B cell (primary cell): ENCODE results near the gene GPR176. TPM values are rescaled to one million over a fixed set of nuclear protein-coding genes. Genes with fewer than 3 reads are reported as not detected.

Source experiments
- ATAC-seq: fragments of 200-7000 bp; cut with Tn5 transposase; one replicate; pipeline ENCODE4 v1.10.0; 2021; ENCODE audit warnings: low read depth, mild to moderate bottlenecking, moderate number of reproducible peaks, moderate library complexity
- CTCF ChIA-PET: fragments of 350-600 bp; sonication (Branson Sonifier 250); formaldehyde crosslinking; loops from one replicate; lab custom pipeline; 2021; ENCODE audit warnings: antibody characterized with exemption, inconsistent platforms; lab: Charles Lee
- POLR2A ChIA-PET: fragments of 350-600 bp; sonication (Branson Sonifier 250); formaldehyde crosslinking; loops from one replicate; lab custom pipeline; 2021; ENCODE audit warnings: antibody characterized with exemption; lab: Charles Lee
- DNase-seq: peaks from one replicate; pipeline ENCODE4 v3.0.0; 2013
- H2AFZ ChIP-seq: 2 replicates; pipeline ENCODE4 v1.6.1; 2012; ENCODE audit warnings: mild to moderate bottlenecking, low read depth, low read length; ENCODE audit not compliant: insufficient read depth, poor library complexity, severe bottlenecking
- H3K27ac ChIP-seq, 2 donors: 1 replicate in 1 of 2; 2 replicates in 1 of 2; pipeline ENCODE4 v1.5.1; 2012 to 2013; ENCODE audit warnings: low read length in 2 of 2, mild to moderate bottlenecking in 2 of 2, moderate library complexity in 1 of 2
- H3K27me3 ChIP-seq, 4 experiments: fragments of 200-600 bp in 1 of 4; sonication (generic) in 1 of 4; replicated peaks in 1 of 4; 1 replicate in 2 of 4; 2 replicates in 2 of 4; pipeline versions ENCODE4 v1.6.1 to v1.7.0; 2013 to 2016; ENCODE audit warnings: low read length in 3 of 4, mild to moderate bottlenecking in 2 of 4, mixed read lengths in 1 of 4, moderate library complexity in 1 of 4; ENCODE audit not compliant: insufficient read depth in 4 of 4, control insufficient read depth in 3 of 4; ENCODE audit errors: control extremely low read depth in 1 of 4
- H3K36me3 ChIP-seq, 2 experiments: replicated peaks in 1 of 2; 1 replicate in 1 of 2; 2 replicates in 1 of 2; pipeline versions ENCODE4 v1.6.1 to v1.7.1; 2013; ENCODE audit warnings: low read length in 1 of 2; ENCODE audit not compliant: insufficient read depth in 2 of 2, control insufficient read depth in 1 of 2; ENCODE audit errors: control extremely low read depth in 1 of 2, extremely low read depth in 1 of 2
- H3K4me1 ChIP-seq, 2 donors: fragments of 200-600 bp in 1 of 2; sonication (generic) in 1 of 2; 1 replicate in 1 of 2; 2 replicates in 1 of 2; pipeline versions ENCODE4 v1.5.1 to v1.6.1; 2013 to 2017; ENCODE audit warnings: low read length in 2 of 2; ENCODE audit not compliant: control insufficient read depth in 2 of 2, insufficient read depth in 2 of 2
- H3K4me2 ChIP-seq: replicated peaks from 2 replicates; pipeline ENCODE3; 2012; ENCODE audit warnings: mild to moderate bottlenecking, low read depth, low read length; ENCODE audit not compliant: poor library complexity, severe bottlenecking
- H3K4me3 ChIP-seq, 5 experiments: fragments of 200-600 bp in 1 of 5; sonication (generic) in 1 of 5; 1 replicate in 3 of 5; 2 replicates in 2 of 5; pipeline versions ENCODE4 v1.5.1 to v1.7.0; 2011 to 2016; ENCODE audit warnings: low read length in 4 of 5, mild to moderate bottlenecking in 4 of 5, low read depth in 2 of 5, control low read depth in 1 of 5, moderate library complexity in 1 of 5; ENCODE audit not compliant: insufficient read depth in 1 of 5; ENCODE audit errors: control extremely low read depth in 1 of 5, extremely low read depth in 1 of 5
- H3K79me2 ChIP-seq: fragments of 200-600 bp; sonication (generic); one replicate; pipeline ENCODE4 v1.6.0; 2016; ENCODE audit warnings: low read length; ENCODE audit not compliant: control insufficient read depth, insufficient read depth
- H3K9ac ChIP-seq: fragments of 200-600 bp; sonication (generic); 2 replicates; pipeline ENCODE4 v1.6.1; 2017; ENCODE audit warnings: mild to moderate bottlenecking, low read length, moderate library complexity
- H3K9me3 ChIP-seq, 3 donors: one replicate each; pipeline versions ENCODE4 v1.6.1 to v1.7.1; 2013; ENCODE audit warnings: low read length in 2 of 3; ENCODE audit not compliant: control insufficient read depth in 2 of 3, insufficient read depth in 1 of 3; ENCODE audit errors: control extremely low read depth in 1 of 3
- H4K20me1 ChIP-seq: 2 replicates; pipeline ENCODE4 v1.6.0; 2012; ENCODE audit warnings: mild to moderate bottlenecking, low read length; ENCODE audit not compliant: insufficient read depth, control insufficient read depth, poor library complexity, severe bottlenecking
- H3K27ac Mint-ChIP-seq: one replicate; pipeline ENCODE4 v1.8.0; 2021; ENCODE audit warnings: mixed read lengths
- H3K27me3 Mint-ChIP-seq: one replicate; pipeline ENCODE4 v1.8.0; 2021; ENCODE audit warnings: mixed read lengths
- H3K4me1 Mint-ChIP-seq: one replicate; pipeline ENCODE4 v1.8.0; 2021; ENCODE audit warnings: mixed read lengths
- H3K4me3 Mint-ChIP-seq: one replicate; pipeline ENCODE4 v1.8.0; 2021; ENCODE audit warnings: mixed read lengths
- H3K9me3 Mint-ChIP-seq: one replicate; pipeline ENCODE4 v1.8.0; 2022; ENCODE audit warnings: mixed read lengths; ENCODE audit not compliant: insufficient read depth
- EZH2 ChIP-seq: IDR thresholded peaks from 2 replicates; pipeline ENCODE4 v1.6.1; 2012; ENCODE audit warnings: borderline replicate concordance, low read depth, mild to moderate bottlenecking, moderate library complexity, low read length; ENCODE audit not compliant: insufficient read depth, poor library complexity, severe bottlenecking
- WGBS: methylation state at CpG from one replicate; pipeline ENCODE4 v1.1.5; 2013; ENCODE audit warnings: missing lambda C conversion rate; ENCODE audit not compliant: insufficient coverage; 5-methylcytosine and 5-hydroxymethylcytosine counted together
- intact Hi-C: fragments of 100-400 bp; cut with micrococcal nuclease; formaldehyde crosslinking; loops from one replicate; pipeline ENCODE4 v1.10.0; 2022
- polyA plus RNA-seq: library from polyadenylated mRNA; depleted of rRNA; stranded (reverse); fragments of >200 nt; gene quantifications from 2 replicates; pipeline ENCODE4 v1.2.3, GENCODE V29; 2012
- total RNA-seq, 2 donors: library from RNA; stranded (reverse); fragments of 120-200 nt in 1 of 2; gene quantifications; 1 replicate in 1 of 2; 2 replicates in 1 of 2; pipeline versions ENCODE4 v1.2.3 to v1.2.4, GENCODE V29; 2013 to 2022
- TF ChIP-seq, protein P1 (sequence below): fragments of 200-600 bp; IDR thresholded peaks from one replicate; pipeline ENCODE4 v1.8.0; 2022; ENCODE audit warnings: antibody characterized with exemption, mild to moderate bottlenecking

The GPR176 gene
- total and polyA plus RNA-seq, 2 donors (not counting 1 experiment from before 2014, with no cell fraction given): 0.07 to 0.30 TPM

DNA sequence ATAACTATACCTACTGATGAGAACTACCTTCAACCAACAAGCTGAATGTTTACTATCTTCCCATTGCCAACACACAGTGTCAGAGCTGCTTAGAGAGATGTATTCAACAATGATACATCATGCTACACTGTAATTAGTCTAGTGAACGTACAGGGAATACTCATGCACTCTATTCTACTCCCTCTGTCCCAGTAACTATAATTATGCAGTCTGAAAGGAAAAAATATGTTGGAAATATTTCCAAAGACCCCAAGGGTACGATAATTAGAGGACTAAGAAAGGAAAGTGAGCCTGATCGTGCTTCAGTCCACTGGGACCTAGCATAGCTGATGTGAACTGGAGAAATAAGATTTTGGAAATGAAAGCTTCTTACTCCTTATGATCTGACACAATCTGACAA lies 100.5 kb downstream of the GPR176 start:
- intact Hi-C loops: no loop called here
- H2AFZ ChIP-seq: no peak overlapping the region
- ChIA-PET CTCF (no interaction called here), POLR2A (no interaction called here)
- Mint-ChIP-seq H3K27me3 (peaks cover 13% of the 10 kb centered on the region), H3K4me3 (no peak overlapping the region), H3K4me1 (no peaks in the 10 kb centered on the region), H3K27ac (no peak overlapping the region), H3K9me3 (no peaks in the 10 kb centered on the region)
- no CpG with 5 or more reads among the region's 3 CpGs for WGBS
- H3K4me2 ChIP-seq: no peak overlapping the region
- no peak for TF ChIP-seq EZH2
- H3K4me1 ChIP-seq: no peaks in the 10 kb centered on the region
- no peak overlapping the region for H3K9ac ChIP-seq
- no peak overlapping the region for H3K4me3 ChIP-seq
- no peaks in the 10 kb centered on the region for H3K36me3 ChIP-seq
- ATAC-seq: no peak
- H3K27ac ChIP-seq: no peak overlapping the region
- peaks cover 0 to 3% (median 0%) of the 10 kb centered on the region in 4 experiments for H3K27me3 ChIP-seq
- no peaks in the 10 kb centered on the region for H3K9me3 ChIP-seq
- DNase-seq: no peak
- no peaks in the 10 kb centered on the region for H4K20me1 ChIP-seq
- H3K79me2 ChIP-seq: no peaks in the 10 kb centered on the region

DNA sequence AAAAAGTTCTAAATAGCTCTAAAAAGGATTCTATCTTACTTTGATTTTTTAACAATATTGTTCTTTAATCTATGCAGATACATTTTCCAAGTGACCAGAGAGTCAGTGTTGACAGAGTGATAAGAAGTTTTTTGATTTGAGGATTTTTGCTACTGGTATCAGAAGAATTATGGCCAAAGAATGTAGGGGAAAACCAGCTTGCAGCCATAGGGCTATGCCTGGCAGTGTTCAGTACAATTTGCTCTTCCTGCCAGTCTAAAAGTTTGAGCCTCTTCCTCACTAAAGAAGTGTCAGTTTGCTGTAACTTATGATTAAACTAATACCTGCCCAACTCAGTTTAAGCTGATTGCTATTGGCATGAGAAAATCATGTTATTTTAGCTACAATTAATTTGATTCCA lies 102.2 kb downstream of the GPR176 start:
- Mint-ChIP-seq H3K4me1 (no peaks in the 10 kb centered on the region), H3K27ac (no peak overlapping the region), H3K9me3 (no peaks in the 10 kb centered on the region), H3K4me3 (no peak overlapping the region), H3K27me3 (peaks cover 12% of the 10 kb centered on the region)
- no peaks in the 10 kb centered on the region for H3K79me2 ChIP-seq
- H3K4me2 ChIP-seq: no peak overlapping the region
- no peaks in the 10 kb centered on the region for H3K36me3 ChIP-seq
- no peak for TF ChIP-seq EZH2
- TF ChIP-seq, protein P1, sequence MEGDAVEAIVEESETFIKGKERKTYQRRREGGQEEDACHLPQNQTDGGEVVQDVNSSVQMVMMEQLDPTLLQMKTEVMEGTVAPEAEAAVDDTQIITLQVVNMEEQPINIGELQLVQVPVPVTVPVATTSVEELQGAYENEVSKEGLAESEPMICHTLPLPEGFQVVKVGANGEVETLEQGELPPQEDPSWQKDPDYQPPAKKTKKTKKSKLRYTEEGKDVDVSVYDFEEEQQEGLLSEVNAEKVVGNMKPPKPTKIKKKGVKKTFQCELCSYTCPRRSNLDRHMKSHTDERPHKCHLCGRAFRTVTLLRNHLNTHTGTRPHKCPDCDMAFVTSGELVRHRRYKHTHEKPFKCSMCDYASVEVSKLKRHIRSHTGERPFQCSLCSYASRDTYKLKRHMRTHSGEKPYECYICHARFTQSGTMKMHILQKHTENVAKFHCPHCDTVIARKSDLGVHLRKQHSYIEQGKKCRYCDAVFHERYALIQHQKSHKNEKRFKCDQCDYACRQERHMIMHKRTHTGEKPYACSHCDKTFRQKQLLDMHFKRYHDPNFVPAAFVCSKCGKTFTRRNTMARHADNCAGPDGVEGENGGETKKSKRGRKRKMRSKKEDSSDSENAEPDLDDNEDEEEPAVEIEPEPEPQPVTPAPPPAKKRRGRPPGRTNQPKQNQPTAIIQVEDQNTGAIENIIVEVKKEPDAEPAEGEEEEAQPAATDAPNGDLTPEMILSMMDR: no peak
- intact Hi-C loops: no loop called here
- H4K20me1 ChIP-seq: no peaks in the 10 kb centered on the region
- H3K9ac ChIP-seq: no peak overlapping the region
- ChIA-PET CTCF (interaction anchor here (1.0 kb wide), 1 partner anchor 30 kb away, joined by 3 read pairs; no protein-coding TSS in a partner anchor), POLR2A (no interaction called here)
- H3K4me1 ChIP-seq: no peaks in the 10 kb centered on the region
- H2AFZ ChIP-seq: no peak overlapping the region
- DNase-seq (no peak), ATAC-seq (no peak)
- H3K27me3 ChIP-seq: peaks cover 0 to 3% (median 0%) of the 10 kb centered on the region in 4 experiments
- no peaks in the 10 kb centered on the region for H3K9me3 ChIP-seq
- H3K27ac ChIP-seq: no peak overlapping the region
- no peak overlapping the region for H3K4me3 ChIP-seq
